GM19099 (cell line): ENCODE results near the gene OR11A1.

Experiments
- POLR2A ChIP-seq: IDR thresholded peaks from 3 replicates; pipeline ENCODE4 v1.6.1; 2011; ENCODE audit warnings: low read depth; ENCODE audit not compliant: insufficient read length; ENCODE audit errors: extremely low read depth

OR11A1 gene, protein sequence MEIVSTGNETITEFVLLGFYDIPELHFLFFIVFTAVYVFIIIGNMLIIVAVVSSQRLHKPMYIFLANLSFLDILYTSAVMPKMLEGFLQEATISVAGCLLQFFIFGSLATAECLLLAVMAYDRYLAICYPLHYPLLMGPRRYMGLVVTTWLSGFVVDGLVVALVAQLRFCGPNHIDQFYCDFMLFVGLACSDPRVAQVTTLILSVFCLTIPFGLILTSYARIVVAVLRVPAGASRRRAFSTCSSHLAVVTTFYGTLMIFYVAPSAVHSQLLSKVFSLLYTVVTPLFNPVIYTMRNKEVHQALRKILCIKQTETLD

DNA sequence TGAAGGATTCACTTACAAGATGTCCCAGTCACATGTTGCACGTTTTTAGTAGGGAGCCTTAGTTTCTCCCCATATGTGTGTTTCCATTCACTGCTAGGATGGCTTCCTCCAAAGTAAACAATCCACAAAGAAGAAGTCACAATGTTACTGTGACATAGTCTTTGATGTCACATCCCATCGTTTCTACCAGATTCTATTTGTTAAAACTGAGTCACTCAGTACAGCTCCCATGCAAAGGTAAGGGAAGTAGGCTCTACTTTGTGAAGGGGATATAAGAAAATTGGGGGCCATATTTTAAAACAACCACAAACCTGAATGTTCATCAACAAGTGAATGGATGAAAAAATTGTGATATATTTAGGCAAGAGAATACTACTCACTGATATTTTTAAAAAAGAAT lies at the start of gene OR11A1, which contains the start of gene OR2H1:
TSS of gene OR11A1 (minus strand) at position 101 of the 400 bp plus-strand sequence. CDS start 29,430 bp downstream, outside the sequence.
TSS of gene OR2H1 (plus strand) at position 185 of the 400 bp plus-strand sequence. CDS start 4,615 bp downstream, outside the sequence.
- no peak for TF ChIP-seq POLR2A

DNA sequence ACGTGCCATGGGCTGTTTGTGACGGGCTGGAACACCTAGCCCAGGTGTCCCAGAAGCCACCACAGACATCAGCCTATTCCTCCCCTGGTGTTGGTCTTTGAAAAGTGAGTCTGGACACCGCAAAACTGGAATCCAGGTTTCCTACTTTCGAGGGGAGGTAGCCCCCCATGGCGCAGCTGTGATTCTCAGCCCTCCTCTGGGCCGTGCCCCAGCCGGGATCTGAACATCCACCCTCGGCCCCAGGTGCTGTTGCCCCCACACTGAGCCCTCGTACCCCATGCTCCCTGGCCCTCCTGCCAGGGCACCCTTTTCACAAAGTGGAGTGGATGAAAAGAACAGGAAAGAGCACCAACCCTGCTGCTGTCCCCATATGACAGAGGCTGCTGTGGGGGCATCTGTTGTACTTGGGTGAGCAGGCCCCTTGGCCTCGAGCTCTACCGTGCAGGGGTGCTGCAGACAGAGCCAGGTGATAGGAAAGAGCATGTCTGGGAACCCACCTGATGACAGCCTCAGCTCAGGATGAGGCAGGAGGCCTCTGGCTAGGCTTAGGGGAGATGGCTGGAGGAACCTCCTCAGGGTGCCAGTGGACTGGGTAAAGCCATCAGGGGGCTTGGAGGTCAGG lies 49.7 kb upstream of the OR11A1 start:
- no peak for TF ChIP-seq POLR2A

DNA sequence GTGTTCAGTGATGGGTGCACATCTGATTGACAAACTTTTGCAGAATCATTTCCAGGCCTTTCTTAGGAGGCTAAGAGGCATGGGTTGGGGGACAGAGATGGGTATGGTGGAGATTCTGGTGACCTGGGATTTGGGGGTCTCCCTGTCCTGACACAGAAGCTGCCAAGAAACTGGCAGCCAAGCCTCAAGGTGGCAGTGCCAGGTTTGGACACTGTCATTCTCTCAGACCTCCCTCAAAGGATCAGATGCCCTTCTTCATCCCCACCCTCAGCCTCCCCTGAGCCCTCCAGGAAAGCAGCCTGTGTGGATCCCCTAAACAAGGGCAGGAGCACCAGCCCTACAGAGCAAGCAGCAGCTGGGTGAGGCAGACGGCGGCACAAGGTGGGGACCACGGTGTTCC lies 48.9 kb upstream of the OR11A1 start:
- no peak for TF ChIP-seq POLR2A

DNA sequence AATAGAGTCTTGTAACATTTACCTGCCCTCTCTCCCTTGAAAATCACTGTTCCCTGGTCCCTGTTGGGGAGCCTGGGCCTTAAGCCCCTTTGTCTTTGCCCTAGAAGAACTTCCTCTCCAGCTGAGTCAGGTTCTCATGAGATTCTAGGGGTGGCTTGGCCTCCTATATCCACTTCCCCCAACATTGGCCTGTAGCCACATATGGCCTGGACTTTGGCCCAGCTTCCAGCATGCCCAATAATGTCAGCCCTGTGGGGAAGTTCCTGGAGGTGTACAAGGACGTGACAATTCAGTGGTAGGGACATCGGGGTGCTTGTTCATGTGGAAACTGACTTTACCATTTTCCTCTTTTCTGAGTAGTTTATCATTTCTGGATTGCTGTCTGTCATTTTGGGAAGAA lies 48.1 kb upstream of the OR11A1 start:
- TF ChIP-seq POLR2A, result no peak

DNA sequence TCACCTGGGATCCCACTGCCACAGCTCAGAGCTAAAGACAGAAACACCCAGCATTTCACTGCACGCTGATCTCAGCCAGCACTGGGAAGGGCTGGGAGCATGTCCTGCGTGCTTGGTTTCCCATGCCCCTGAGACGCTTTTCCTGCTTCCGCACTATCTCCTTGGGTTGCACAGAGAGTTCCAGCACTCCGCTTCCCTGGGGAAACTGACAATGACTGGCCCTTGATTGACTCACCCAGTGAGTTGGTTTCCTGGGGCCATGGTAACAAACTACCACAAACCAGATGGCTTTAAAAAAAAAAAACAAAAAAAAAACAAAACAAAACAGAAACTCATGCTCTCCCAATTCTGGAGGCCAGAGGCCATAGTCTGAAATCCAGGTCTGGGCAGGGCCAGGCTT lies 45.7 kb upstream of the OR11A1 start:
- TF ChIP-seq POLR2A, result no peak

DNA sequence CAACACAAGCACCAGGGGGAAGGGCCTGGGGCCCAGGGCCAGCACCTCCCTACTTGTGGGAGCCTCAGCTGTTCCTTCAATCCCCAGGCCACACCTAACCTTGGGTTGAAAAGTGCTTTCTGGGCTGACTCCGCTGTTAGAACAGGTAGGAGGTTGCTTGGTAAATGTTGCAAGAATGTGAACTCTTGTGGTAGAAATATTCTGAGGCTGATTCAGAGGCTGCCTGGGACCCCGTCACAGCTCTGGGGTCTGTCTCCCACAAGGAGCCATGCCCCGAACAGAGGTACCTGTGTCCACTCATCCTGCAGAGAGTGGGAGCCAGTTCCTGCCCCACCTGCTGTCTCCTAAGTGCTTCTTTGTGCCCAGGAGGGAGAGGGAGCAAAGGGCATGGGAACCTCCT lies 45.3 kb upstream of the OR11A1 start:
- no peak for TF ChIP-seq POLR2A

DNA sequence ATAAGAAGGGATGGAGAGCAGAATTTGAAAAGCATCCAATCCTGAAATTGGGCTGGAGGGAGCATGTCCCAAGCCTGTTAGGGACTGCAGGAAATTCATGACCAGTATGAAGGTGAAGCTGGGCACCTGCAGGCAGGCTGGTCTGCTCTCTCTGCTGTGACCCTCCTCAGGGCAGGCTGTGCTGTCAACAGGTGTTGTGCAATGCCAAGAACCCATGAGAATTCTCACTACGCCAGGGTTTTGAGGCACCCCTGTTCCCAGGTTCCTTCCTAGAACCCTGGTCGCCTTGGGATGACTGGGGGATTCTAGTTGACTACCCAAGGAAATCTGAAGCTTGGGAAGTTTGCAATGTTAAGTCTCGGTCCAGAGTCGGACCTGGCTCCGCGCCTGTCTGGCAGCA lies 44.2 kb upstream of the OR11A1 start:
- TF ChIP-seq POLR2A, result no peak

DNA sequence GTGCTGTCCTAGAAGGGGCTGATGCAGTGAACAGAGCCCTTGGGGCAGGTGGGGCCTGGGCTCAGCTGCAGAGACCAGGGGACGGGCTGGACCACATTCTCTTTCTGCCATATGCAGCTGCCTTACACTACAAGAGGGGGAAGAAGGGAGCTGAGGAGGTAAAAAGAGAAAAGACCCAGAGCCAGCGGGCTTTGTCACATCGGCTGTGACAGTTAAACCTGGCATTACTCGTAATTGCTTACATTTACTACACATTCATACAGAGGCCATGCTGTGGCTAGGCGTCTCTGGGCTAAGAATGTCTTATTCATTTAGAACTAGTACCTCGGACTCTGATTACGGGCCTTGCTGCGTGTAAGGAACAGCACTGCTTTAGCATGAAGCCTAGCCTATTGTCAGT lies 43.7 kb upstream of the OR11A1 start:
- TF ChIP-seq POLR2A, result no peak

DNA sequence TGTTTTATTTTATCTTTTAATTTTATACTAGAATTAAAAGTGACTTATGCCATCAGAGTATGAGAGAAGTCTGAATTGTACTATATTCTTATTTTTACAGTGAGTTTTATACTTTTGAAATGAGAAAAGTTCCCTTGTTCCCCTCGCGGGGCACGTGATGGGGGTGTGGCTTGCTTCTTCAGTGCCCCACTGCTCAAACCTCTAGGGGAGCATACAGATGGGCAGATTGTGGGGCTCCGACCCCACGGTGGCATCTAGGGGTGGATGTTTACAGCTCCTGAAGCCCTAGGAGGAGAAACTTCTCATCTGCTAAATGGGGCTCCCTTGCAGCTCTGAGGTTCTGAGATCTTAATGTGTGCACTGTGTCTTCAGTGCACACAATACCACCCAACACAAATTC lies 42.8 kb upstream of the OR11A1 start:
- TF ChIP-seq POLR2A, result no peak

DNA sequence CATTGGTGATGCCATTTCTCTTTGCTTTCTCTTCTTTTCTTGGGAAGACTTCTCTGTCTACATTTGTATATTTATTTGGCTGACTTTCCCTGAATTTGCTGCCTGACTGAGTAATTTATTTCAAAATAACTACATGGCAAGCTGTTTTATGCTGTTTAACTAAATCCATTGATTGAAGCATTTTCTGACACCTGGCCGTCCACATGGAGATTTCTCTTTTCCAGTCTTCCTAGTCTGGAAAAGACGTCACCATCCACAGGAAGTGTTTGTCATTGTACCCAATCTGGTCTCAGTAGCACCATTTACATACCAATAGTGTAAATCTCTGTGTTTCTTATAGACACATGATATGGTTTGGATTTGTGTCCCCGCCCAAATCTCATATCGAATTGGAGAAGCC lies 40.1 kb upstream of the OR11A1 start:
- no peak for TF ChIP-seq POLR2A

DNA sequence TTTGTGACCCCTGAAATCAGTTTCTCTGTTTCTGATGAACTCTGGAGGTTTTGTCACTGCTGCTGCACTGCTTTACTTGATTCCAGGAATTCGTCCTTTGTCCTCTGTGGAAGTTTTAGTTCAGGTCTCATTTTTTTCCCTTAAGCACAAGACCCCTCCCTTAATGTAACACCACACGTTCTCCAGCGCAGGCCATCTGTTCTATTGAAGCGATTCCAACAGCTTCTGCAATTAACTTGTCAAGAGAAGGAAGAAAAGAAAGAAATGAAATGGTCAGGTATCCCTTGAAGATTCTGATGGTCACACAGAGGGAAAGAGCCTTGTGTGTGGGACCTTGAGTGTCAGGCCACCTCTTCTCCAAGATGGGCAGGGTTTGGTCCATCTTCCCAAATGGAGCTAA lies 38.7 kb upstream of the OR11A1 start:
- TF ChIP-seq POLR2A, result no peak

DNA sequence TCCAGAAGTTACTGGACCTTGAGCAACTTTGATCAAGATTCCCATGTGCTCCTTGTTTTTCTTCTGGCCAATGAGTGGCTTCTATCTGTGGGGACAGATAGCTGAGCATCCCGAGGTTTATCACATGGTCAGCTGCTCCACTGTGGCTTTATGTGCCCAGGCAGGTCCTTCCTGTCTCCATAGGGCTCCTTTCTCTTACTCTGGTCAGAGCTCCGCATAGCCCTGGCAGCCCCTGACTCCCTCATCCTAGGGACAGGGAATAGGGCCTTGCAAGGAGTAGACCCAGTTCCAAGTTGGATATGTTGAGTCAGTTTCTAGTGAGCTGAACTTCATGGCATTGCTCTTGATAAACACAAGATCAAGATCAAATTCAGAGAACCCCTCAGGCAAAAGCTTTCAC lies 37.3 kb upstream of the OR11A1 start:
- no peak for TF ChIP-seq POLR2A

DNA sequence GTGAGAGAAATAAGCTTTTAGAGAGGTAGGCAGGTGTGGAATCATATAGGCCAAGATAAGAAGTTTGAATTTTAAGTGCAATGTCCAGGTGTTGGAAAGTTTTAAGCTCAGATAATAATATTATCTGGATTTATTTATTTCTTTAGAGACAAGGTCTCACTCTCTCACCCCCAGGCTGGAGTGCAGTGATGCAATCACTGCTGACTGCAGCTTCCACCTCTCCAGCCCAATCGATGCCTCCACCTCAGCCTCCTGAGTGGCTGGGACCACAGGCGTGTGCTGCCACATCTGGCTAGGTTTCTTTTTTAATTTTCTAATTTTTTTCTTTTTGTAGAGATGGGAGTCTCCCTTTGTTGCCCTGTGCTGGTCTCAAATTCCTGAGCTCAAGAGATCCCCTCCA lies 36.4 kb upstream of the OR11A1 start:
- TF ChIP-seq POLR2A, result no peak

DNA sequence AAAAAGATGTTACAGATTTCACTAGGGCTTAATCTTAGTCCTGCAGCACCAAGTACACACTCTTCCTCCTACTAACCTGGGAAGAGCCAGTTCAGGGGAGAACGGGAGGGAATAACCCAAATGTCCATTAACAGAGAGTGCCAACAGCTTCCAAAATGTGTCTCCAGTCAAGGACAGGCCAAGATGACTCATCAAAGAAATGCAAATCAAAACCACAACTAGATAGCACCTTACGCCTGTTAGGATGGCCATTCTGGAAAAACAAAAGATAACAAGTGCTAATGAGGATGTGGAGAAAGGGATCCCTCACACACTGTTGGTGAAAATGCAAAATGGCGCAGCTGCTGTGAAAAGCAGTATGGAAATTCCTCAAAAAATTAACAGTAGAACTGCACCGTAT lies 34.7 kb upstream of the OR11A1 start:
- TF ChIP-seq POLR2A, result no peak

DNA sequence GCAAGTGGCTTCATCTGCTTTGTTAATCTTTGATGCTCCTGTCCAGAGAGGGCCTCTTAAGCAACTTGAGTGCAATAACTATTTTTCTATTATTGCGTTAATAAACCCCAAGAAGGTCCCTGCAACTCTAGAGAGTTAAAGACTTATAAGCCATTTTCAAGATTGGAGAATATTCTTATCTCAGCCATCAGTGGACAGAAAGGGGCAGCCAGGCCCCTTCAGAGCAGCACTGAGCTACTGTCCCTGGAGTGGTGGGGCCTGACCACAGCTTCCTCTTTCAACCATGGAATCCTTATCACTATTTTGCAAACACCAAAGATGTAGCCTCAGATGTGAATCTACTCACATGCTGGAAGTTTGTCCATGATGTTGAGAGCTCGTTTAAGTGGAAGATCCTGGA lies 33.7 kb upstream of the OR11A1 start:
- TF ChIP-seq POLR2A, result no peak

DNA sequence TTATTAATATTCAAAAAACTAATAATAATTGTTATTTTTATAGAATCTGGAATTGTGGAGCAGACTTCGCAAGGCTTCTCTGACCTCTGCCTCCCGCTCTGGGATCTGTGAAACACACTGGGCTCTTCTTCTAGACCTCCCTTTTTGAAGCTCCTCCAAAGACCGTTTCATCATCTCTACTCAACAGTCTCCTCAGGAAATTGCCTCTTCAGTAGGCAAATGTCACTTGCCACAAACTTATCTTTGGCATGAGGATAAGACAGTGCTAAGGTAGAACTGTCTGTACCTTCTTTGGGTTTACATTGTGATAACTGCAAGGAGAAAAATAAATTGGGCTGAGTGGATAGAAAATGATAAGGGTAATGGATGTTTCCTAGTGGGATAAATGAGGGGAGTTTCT lies 33.2 kb upstream of the OR11A1 start:
- TF ChIP-seq POLR2A, result no peak
